ENCODE results near the gene ABCC11.

The ABCC11 gene

DNA sequence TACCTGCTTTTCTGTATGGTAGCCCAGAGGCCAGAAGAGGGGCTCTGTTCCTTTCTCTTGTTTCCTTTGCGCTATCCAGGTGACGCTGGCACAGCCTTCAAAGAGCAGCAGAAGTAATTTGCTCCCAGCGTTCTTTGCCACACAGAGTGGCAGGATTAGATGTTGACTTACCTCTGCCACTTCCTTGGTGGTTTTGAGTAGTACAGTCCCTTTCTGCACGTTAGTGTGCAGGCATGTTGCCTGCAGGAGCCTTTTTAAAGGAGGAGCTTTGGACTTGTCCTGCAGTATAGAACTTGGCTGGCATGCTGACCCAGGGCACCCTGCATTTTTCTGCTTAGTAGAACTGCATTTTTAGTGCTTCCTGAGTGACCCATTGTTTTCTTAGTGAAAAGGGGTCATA, at the start of gene ABCC11:
TSS of gene ABCC11 (minus strand) at position 229 of the 400 bp plus-strand sequence. CDS start 15,618 bp downstream, outside the sequence.
- no peak for DNase-seq (ENCODE audit: low spot score)

DNA sequence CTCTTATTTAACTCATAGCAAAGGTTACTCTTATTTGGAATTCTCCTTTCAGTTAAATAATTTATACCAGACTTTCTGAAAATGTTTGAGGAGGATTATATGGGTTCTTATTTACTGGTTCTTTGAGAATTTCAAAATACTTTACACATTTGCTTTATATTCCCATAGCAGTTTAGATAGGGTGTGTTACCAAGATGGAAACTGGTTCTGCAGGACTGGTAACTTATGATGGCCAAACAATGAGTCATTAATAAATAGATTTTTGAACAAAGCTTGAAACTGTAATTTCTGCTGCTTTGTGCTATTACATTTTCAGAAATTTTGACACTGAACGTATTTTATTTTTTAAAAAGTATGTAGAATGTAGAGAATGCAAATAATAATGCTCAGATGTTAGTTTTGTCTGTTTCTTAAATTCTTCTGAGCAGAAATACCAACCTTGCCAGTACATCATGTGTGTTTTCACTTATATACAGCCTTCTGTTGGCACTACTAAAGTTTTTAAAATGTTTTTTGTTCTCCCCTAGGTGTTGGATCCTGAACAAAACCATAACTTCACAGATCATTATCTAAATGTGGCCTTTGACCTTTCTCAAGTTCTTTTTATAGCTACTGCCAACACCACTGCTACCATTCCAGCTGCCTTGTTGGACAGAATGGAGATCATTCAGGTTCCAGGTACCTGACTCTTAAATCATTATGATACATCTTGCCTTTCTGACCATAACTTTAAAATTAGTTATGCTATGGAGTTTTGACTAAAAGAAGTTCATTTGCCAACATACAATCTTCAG, 48.3 kb upstream of the ABCC11 start:
- DNase-seq (ENCODE audit: low spot score), result no peak

DNA sequence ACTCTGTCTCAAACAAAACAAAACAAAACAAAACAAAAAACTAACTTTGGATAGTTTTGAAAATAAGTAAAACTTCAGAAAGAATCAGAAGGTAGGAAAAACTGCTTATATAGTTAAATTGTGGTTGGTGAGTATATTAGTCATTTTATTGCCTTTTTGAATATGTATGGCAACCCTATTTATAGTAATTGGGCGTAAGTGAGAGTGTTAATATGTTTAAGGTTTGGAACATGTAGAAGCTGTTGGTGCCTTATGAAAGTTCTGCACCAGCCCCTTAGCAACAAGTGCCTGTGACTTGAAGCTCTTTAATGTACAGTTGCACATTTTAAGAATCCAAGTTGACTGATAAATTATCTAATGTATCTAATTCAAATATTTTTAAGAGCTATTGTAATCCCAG, 47.4 kb upstream of the ABCC11 start:
- no peak for DNase-seq (ENCODE audit: low spot score)

DNA sequence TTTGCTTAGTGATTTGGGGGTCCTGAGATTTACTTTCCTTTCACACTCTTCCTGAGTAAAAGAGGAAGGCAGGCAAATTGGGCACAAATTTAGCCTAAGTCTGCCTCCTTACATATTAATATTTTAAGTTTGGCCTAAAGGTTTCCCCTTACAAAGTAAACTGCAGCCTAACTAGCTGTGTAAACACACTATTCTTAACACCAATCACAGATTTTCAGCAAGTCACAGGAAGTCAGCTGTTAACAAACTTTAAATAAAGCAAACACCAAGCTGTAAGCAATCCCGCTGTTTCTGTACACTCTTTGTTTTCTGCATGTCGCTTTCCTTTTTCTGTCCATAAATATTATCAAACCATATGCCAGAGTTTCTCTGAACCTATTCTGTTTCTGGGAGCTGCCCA, 45.1 kb upstream of the ABCC11 start:
- no peak for DNase-seq (ENCODE audit: low spot score)

DNA sequence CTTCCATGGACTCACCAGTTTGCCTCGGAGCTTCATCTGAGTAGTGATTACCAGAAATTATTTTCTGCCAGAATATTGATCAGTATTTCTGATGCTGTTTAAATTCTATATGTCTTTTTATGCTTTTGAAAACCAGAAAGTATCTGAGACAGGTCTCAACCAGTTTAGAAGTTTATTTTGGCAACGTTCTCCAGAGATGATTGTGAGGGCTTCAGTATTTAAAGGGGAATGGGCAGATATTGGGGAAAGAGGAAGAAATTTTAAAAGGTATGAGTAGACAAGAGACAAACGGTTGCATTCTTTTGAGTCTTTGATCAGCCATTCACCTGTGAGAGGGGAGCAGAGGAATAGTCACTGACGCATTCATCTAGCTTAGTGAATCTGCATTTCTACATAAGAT, 44.4 kb upstream of the ABCC11 start:
- no peak for DNase-seq (ENCODE audit: low spot score)

DNA sequence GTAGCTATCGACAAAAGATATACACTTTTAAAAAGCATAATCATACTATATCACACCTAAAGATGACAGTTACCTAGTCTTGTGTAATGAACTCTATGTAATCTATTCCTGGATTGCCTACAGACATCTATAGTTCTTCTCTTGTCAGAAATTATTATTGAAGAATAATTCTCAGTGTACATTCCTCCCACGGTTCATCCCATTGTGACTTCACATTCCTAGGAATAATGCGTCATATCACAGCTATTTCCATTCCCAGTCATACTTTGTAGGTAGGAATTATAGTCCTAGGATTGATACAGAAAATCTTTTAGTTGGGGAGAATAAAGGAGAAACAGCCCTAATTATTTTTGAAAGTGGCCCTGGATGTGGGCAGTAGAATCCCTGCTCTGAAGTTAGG, 44.0 kb upstream of the ABCC11 start:
- no peak for DNase-seq (ENCODE audit: low spot score)

DNA sequence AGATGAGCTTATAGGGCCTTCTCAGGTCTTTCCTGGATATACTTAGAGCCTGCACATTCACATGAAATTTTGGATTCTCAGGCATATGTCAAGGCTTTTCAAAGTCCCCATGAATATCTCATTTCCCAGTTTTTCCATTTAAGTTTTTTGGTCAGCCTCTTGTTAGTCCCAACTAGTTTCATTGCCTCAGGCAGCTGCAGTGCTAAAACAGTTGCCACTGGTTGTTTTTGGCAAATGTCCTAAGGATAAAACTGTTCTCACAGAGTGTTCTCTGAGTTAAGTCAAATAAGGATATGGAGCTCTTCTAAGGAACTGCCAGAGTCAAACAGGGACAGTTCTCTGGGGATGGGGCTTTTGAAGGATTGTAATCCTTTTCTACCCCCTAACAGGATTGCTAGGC, 39.9 kb upstream of the ABCC11 start:
- no peak for DNase-seq (ENCODE audit: low spot score)

DNA sequence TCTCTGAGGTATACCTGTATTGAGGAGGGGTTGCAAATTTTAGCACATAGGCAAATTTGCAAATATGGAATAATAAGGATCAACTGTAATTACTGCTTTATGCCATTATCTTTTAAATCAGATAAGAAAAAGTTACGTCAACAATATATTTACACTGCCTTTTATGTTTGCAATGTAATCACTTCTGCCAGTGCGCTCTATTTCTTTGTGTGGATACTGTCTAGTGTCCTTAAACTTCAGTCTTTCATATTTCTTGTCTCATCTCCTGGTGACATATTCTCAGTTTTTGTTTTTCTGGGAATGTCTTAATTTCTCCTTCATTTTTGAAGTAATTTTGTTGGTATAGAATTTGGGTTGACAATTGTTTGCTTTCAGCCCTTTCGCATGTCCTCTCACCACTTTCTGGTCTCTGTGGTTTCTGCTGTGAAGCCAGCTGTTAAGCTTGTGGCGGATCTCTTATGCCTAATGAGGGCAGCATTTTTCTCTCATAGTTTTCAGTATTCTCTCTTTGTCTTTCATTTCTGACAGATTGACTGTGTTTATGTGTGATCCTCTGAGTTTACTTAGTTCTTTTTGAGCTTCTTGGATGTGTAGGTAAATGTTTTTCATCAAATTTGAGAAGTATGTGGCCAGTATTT, 37.6 kb upstream of the ABCC11 start:
- peak; percentile 2 for DNase-seq (ENCODE audit: low spot score)

DNA sequence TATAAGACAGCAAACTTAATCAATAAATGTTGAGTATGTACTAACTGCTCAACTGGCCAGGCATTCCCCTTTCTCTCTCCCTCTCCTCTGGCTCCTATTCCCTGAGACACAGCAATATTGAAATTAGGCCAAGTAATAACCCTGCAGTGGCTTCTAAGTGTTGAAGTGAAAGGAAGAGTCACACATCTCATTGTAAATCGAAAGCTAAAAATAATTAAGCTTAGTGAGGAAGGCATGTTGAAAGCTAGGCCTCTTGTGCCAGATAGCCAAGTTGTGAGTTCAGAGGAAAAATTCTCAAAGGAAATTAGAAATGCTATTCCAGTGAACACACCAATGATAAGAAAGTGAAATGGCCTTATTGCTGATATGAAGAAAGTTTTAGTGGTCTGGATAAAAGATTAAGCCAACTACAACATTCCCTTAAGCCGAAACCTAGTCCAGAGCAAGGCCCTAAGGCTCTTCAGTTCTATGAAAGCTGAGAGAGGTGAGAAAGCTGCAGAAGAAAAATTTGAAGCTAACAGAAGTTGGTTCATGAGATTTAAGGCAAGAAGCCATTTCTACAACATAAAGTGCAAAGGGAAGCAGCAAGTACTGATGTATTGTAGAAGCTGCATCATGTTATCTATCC, 35.4 kb upstream of the ABCC11 start:
- no peak for DNase-seq (ENCODE audit: low spot score)

DNA sequence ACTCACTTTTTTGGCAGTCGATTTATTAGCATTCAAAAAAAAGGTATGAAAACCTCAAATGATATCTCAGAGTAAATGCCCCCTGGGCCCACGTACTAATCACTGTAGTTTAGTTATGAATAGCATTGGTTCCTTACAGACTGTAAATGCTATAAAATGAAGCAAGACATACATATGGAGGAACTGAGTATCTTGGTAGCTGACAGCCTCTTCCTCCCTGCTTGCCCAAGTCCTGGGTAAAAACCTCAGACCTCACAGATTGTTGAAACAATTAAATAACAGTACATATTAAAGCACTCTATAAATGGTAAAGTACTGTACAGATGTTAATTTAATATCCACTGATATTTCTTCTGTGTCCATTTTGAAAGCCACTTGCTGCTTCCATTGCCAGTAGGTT, 33.2 kb upstream of the ABCC11 start:
- DNase-seq (ENCODE audit: low spot score), result no peak

DNA sequence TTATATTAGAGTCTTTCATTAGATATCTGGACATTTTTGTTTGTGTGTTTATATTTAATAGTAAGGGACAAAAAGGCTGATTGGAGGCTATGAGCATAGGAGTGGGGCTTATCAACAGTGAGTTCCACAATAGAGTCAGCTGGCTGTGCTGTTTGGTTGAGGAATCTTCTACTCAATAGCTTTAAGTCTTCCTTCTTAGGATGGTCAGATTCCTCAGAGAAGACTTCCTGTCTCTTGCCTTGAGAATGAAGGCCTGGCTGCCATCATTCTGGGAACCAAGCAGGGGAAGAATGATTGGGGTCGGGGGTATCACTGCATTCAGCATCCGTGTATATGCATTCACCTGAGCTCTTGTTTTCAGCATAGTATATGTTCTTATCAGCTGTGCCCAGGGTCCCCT, 31.9 kb upstream of the ABCC11 start:
- DNase-seq (ENCODE audit: low spot score), result no peak

DNA sequence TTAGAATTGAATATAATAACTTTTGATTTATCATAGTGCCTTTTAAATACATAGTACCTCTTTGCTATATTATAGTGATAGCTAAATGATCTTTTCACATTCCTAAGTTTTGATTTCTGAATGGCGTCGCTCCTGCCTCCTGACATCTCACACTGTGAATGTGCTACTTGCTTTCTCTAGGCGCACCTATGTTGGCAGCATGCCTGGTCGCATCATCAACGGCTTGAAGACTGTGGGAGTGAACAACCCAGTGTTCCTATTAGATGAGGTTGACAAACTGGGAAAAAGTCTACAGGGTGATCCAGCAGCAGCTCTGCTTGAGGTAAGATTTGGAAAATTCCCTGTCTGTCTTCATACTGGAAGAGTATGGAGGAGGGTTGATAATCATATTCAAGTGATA, 29.8 kb upstream of the ABCC11 start:
- DNase-seq (ENCODE audit: low spot score), result no peak

DNA sequence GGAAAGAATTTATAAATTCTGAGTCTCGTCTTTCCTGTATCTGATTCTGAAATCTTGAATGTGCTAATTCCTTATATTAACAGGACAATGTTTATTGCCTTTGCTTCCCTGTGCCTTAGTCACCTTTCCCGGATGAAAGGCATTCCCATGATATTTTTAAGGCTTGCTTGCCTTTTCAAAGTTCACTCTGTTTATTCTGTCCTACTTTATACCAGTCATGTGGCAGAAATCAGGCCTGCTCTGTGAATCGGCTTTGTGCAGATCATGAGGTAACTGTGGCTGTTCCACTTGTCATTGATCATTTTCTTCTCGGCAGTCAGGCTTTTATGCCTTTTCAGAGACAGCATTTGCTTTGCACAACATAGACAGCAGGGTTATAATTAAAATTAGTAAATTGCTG, 28.8 kb upstream of the ABCC11 start:
- DNase-seq (ENCODE audit: low spot score), result no peak

DNA sequence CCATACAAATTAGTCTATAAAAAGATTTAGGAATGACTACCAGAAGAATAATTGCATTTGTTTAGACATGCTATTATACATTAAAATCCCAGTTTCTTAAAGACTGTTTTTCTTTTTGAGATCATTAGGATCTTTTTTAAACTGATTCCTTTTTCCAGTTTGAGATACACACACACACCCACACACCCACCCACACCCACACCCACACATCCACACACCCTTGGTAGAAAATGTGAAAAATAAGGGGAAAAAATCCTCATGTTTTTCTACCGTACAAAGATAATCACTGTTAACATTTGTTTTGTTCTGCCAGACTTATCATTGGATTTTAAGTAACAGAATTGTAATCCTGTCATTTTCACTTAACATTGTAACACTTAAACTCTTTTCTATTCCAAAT, 27.1 kb upstream of the ABCC11 start:
- no peak for DNase-seq (ENCODE audit: low spot score)

DNA sequence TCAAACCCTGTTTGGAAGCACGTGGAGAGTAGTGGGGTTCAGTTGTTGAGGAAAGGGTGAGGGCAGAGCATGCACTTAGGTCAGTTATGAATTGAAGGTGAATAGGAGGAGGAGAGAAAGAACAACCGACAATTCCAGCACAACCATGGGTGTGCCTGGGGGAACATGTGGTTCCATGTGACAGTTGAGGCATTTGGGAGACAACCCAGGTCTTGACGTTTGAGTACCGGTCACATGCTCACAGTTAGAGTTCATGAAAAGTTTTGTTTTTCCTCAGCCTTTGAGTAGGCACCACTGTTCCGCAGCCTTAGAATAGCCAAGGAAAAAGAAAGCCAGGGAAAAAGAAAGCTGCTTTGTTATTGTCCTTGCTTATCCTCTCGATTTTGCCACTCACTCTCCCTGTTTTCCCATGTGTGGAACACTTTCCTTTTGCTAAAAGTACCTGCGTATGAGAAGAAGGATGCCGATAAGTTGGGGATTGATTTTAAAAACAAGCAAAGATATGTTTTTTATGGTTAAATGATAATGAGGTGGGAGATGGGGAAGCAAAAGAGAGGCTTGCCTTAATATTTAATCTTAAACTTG, 25.6 kb upstream of the ABCC11 start:
- DNase-seq (ENCODE audit: low spot score), result no peak

DNA sequence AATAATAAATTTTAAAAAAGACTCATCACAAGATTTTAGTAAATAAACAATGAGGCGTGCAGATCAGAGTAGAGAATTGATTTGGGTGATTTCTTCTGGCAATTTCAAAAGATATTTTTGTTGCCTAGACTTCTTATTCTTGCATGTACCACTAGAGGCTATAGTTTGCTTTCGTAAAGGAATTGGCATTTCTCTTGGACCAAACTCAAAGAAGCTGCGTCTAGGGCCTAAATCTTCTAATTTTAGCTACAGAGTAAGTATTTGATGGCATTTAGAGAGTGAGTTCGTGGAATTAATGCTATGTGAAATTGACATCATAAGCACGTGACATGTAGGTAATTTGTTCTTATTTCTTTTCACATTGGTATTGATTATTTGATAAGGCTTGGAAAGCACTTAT, 24.4 kb upstream of the ABCC11 start:
- no peak for DNase-seq (ENCODE audit: low spot score)

DNA sequence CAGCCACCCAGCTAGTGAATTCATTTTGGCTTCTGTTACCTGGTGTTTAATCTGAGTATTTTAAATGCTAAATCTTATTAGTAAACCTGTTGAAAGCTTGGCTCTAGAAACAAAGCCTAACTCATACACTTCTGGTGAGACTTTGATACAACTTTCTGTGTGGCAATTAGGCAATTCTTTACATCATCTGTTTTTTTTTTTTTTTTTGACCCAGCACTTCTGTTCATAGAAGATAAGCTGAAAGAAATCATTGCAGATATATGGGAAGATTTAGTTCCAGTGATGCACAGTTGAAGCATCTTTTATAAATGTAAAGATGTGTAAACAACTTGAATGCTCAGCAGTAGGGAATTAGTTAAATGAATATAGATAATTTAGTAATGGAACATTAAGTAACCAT, 21.7 kb upstream of the ABCC11 start:
- DNase-seq (ENCODE audit: low spot score), result no peak

DNA sequence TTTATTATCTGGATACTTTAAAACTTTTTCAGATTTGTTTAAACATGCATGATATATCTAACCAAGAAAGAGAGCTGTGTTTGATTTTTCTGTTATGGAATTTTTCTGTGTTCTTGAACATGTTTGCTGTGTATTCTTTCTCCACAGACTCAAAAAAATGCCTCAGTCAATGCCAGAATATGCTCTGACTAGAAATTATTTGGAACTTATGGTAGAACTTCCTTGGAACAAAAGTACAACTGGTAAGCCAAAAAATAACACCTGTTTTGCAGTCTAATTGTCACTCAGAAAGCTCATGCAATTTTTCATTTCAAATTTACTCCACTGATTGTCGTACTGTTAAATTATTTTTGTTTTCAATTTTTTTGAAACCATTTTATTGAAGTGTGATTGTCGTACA, 15.3 kb upstream of the ABCC11 start:
- no peak for DNase-seq (ENCODE audit: low spot score)

DNA sequence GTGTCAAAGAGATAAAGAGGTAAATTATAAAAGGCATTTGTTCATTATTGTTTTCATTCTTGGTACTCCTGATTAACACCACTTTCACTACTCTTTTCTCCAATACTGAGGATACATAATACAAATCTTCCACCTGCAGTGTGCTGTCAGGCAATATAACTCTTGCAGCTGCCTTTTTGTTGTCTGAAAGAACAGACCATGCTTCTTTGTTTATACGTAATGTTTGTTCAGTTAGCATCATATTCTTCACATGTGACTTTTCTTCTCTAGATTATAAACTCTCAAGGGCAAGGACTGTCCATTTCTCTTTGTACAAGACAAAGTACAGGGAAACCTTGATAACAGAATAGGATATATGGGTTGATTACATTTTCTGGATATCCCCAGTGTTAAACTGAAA, 14.2 kb upstream of the ABCC11 start:
- DNase-seq (ENCODE audit: low spot score), result no peak

DNA sequence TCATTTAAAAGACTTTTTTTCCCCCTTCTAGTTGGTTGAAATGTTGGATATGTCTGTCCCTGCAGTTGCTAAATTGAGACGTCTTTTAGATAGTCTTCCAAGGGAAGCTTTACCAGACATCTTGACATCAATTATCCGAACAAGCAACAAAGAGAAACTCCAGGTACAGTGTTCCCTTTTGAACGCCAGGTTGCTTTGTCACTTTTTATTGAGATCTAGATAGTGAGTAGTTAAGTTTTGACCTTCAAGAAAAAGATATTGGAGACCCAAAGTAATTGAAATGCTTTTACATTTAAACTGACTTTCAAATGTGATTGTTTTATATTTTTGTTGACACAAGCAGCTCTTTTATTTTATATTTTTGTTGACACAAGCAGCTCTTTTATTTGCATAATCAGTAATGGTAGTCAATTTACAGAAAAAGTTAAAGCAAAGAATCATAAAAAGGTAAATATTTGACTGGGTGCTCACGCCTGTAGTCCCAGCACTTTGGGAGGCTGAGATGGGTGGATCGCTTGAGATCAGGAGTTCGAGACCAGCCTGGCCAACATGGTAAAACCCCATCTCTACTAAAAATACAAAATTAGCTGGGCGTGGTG, 9.3 kb upstream of the ABCC11 start:
- DNase-seq (ENCODE audit: low spot score), result no peak

DNA sequence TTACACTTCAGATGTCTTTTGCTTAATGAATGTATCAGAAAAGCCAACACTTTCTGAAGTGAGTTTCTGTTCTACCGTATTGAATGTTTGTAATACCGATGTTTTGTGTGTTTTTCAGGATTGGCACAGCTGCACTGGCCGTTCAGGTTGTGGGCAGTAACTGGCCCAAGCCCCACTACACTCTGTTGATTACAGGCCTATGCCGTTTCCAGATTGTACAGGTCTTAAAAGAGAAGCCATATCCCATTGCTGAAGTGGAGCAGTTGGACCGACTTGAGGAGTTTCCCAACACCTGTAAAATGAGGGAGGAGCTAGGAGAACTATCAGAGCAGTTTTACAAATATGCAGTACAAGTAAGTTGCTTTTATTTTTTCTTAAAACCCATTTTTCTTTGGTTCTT, 4.7 kb upstream of the ABCC11 start:
- no peak for DNase-seq (ENCODE audit: low spot score)

DNA sequence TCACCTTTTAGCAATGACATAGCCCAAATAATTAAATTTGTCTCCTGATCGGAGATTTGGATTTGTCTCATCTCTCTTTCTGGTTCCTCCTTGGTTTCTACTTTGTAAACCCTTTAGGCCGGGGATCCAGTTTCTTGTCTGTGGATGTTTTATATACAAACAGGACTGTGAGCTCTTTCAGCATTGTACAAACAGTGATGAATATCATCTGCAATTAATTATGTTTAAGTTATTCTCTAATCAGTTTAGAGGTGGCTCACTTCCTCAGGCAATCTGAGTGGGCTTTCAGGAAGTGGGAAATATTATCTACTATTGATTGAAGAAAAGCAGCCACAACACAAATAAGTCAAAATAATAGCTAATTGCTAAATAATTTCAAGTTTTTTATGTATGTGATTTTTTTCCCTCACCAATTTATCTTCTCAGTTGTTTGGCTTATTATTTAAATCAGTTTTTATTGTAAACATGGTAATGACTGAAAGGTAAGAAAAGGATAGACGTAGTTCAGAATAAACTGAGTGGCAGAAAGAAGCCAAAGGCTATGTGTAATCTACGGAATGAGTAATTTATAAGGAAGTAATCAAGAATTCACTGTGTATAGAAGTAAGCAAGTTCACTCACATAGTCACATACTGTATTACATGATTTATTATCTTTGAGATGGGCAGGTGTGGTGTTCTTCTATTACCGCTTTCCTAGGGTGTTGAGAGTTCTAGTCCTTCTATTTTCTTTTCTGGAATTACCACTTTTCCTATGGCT, 3.4 kb upstream of the ABCC11 start:
- DNase-seq (ENCODE audit: low spot score), result no peak

Measured in CD4-positive, alpha-beta T cell treated with Interleukin-6 at 100 ng/mL for 8 hours (primary cell).